Kidney capillary endothelial cell (primary cell): ENCODE data around the gene FGF3.

Experiments used
- DNase-seq: peaks from one replicate; pipeline ENCODE4 v3.0.0-alpha.2; 2018; ENCODE audit warnings: low spot score

Gene FGF3

DNA sequence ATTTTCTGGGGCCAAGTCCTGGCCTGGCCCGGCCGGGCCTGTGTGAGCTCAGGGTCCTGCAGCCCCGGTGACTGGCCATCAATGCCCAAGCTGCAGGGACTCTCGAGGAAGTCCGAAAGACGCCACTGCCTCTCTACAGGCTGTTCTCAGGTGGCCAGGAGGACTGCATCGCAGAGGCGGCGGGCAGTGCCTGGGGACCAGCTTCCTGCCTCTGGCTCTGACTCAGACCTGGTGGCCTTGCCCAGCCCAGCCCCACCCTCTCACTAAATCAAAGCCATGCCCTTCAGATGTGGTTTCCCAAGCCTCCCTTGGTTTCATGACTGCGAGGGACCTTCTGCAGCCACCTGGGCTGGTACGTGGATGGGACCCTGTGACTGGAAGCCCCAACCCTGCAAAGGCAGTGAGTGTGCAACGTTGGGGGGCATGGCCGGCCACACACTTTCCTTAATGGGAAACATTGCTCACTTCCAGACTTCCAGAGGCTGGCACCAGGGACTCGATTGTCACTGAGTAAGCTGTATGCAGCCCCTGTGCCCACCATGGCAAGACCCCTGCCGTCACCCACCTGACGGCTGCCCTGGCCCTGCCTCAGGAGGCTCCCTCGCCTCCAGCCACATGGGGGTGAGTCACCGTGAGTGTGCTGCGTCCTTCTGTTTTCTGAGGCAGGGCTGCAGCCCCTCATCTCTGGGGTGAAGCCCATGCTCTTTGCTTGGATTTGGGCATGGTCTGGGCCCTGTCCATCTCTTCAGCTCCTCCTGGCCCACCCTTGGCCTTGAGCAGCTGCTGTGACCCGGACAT is 6.0 kb upstream of the FGF3 start:
- DNase-seq = no peak

DNA sequence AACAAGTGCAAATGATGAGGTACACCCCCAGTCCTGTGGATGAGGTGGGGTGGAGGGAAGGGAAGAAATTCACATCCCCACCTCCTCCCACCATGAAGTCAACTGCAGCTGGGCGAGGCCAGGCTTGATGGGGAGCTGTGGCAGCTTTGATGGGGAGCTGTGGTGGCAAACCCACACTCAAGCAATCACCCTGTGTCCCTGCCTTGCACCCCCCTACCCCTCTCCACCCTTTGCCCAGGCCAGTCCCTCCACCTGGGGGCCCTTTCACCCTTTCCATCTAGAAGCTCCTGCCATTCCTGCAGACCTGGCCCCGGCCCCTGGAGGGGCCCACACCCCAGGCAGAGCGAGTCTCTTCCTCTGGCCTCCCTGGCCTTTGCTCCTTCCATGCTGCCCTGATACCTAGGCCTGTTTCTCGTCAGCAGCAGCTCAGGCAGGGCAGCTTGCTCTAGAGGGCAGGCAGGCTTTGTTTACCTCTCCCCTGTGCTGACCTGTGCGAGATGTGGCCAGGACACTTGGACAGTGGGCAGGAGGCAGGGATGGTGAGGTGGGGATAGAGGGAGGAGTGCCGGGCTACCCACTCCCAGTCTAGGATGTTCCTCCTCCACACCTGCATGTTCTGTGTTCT is 4.5 kb upstream of the FGF3 start:
- no peak for DNase-seq

DNA sequence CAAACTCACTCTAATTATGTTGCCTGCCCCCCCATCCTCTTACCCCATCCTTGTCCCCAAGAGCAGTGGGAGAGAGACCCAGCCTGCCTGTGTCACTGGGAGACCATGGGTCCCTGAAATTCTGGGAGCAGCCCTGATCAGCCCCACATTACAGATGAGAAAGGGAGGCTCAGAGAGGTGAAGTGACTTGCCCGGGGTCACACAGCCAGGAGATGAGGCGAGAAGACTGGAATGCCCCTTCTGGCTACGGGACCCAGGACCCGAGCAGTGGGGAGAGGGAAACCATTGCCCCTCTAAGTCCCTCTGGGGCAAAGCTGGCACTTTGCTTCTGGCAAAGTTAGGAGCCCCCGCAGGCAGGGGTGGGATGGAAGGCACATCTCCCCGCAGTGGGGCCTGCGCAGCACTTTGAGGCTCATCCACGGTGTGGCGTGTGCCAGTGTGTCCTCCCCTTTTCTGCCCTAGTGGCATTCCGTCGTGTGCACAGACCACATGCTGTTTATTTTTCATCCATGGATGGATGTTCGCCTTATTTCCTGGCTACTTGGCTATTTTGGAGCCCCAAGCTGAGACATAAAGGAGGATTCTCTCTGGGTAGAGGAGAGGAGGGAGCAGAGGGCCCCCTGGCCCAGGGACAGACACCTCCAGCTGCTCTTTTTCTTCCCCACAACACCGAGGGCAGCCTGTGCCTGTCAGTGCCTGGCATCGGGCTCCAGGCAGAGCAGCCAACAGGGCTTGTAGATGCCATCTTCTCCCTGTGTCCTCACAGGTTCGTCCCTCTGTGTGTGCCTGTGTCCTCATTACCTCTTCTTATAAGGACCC is 3.7 kb upstream of the FGF3 start:
- no peak for DNase-seq

DNA sequence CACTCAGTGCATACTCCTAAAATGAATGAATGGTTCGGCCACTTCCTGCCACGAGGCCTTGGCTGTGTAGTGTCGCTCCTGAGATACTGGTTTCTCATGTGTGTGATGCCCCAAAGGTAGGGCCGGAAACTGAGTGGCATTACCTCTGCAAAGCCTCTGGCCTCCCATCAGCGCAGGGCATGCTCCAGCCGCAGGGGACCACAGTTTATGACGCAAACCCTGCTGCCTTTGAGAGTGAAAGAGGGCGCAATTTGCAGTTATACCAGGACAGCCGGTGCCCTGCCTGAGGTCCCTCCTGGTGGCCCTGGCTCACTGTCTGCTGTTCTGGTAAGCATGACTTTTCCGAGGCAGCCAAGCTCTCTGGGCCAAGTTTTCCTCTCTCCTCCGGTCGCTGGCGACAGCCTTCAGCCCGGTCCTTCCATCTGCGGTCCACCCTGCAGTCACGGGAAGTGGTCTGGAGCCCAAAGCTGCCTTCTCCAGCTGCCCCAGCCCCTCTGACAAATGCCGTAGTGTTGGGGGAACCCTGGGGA is 2.4 kb upstream of the FGF3 start:
- DNase-seq = no peak

DNA sequence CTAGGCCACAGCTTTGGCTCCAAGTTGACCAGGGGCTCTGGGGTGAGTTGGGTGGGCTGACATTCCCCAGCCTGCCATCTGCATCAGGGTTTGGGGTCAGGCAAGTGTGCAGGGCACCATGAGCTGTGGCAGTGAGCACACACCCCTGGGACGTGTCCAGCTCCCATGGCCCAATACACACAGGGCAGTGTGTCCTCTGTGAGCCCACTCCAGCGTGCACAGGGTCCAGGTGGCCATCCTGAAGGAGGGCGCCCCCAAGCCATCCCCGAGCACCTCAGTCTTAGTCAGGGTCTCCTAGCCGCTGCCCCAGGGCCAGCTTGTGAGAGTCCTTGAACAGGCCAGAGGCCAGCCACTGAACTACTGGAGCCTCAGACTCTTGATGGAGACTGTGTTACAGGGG is 1.2 kb upstream of the FGF3 start:
- no peak for DNase-seq

DNA sequence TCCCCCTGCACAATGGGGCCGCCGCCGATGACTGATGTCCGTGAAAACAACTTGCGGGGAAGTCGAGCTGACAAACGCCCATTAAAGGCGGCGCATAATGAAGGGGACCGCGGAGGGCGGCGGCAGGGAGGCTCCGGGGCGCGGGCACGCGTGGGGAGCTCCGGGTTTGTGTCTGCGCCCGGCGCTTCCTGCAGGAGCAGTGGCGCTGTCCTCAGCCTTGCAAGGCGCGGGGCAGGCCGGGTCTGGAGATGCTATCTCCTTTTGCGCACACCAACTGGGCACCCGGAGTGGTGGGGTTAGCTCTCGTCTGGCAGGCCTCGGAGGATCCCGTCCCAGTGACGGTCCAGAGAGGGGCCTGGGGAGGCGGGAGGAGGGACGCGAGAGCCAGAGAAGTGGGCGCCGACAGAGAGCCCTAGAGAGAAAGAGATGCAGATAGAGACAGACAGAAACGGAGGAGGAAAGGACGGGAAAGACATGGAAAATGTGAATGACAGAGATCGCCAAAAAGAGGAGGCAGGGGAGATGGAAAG is 390 bp upstream of the FGF3 start:
- DNase-seq = no peak

DNA sequence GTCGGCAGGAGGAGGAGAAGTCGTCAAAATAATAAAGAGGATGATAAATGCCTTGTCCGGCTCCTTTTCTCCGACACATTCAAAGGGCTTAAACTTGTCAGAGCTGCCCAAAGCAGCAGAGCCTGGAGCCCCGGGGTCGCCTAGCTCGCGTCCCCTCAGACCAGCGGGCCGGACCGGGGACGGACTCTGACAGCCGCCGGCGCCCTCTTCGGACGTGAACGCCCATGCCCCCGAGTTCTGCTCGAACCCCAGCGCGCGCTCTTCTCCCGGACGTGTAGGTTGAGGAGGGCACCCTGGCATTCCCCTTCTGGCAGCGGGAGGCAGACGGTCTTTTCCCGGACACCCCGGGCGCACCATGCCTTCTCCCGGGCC is 999 bp downstream of the FGF3 start:
- DNase-seq = no peak

DNA sequence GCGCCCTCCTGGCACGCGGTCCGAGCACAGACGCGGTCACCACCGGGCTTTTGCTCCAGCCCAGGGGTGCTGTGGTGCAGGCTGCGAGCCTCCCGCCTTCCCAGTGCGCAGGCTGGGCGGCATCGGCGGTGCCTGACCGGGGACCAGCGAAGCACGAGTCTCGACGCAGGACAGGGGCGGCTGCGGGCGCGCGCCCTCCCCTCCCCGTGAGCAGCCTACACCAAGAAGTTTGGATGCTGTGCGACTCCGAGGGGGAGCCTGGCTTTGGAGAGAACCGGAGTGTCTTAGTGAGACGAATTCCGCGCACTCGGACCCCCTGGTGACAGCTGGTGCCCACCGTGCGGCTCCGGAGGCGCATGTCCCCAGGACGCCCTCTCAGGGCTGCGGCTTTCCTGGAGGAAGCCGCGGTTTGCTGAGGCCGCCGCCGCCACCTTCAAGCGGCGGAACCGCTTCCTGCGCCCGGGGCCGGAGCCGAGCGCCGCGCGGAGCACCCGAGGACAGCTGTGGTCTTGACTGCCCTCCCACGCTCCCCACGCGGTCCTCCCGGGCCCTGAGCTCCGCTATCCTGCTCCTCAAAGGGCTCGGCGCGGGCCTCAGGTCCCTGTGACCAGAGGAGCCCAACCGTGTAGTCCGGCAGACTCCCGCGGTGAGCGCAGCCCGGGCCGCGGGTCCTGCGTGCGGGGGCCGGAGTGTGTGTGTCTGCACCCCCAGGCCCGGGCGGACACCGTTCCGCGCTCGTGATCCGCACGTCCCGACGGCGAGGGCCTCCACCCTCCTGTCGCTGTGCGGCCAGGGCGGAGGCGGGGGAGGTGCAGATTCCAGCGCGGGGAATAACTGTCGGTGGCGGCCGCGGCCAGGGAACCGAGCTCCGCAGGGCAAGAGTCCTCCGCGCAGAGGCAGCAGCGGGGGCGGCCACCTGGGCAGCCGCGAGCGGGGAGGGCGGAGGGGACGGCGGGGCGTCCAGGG is 1.7 kb downstream of the FGF3 start:
- DNase-seq = peak; percentile 14

DNA sequence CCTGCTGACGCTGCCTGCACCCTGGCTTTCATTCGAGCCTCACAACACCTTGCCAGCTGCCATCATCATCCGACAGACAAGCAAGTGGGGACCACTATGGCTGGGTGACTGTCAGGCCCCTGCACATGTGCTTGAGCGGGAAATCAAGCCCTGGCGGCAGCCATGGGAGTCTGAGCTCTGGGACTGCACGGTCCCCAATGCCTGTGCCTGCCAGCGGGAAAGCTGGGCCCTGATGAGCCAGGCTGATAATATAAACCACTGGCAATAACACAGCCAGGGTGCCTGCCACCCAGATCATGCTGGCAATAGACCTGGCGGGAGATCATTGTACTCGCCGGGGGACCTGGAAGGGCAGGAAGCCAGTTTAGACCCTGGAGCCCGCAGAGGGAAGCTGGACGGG is 2.5 kb downstream of the FGF3 start:
- no peak for DNase-seq

DNA sequence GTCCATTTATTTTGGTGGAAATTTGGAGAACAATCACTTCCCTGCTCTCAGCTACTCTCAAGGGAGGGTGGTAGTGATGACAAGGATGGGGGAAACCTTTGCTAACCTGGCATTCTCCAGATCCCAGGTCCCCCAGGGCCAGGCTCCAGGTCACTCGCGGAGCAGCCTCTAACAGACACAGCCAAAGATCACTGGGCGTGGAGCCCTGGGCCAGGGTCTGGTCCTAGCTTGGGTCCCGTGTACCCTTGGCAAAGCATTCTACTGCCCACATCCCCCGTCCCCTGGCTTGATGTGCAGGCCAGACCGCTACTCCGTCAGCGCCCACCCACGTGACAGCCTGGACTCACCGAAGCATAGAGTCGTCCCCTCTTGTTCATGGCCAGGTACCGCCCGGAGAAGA is 3.2 kb downstream of the FGF3 start:
- DNase-seq = no peak

DNA sequence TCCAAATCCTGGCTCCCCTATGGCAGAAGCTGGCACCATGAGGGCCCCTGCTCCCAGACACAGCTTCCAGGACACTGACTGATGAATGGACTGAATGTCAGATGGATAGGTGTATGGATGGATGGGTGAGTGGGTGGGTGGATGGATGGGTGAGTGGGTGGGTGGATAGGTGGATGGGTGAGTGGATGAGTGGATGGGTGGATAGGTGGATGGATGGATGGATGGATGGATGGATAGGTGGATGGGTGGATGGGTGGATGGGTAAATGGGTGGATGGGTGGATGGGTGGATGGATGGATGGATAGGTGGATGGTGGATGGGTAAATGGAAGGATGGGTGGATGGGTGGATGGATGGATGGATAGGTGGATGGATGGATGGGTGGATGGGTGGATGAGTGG is 4.3 kb downstream of the FGF3 start:
- DNase-seq = no peak

DNA sequence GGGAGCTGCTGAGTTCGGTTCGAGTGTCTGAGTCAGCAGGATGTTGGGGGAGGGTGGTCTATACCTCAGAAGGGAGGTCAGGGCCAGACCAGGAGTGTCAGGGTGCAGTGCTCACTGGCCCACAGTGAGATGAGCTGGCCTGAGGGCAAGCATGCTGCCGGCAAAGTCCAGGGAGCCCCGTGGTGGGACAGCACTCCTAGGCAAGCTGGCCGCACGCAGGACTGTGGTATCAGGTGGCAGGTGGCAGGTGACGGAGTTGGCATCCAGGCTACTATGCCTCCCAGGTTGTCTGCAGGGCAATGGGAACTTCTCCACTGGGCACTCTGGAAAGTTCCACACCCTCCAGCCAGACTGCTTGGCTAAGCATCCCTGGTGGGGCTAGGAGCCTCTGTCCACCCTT is 4.8 kb downstream of the FGF3 start:
- no peak for DNase-seq

DNA sequence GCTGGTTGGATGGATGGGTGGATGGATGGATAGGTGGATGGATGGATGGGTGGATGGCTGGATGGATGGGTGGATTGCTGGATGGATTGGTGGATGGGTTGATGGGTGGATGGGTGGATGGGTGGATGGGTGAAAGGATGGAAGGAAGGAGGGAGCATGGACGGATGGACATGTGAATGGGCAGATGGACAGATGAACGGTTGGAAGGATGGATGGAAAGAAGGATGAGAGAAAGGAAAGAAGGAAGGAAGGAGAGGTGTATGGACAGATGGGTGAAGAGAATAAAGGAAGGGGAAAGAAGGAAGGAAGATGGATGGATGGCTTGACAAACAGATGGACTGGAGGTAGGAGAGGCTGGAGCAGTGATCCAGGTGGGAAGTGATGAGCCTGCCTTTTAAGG is 5.4 kb downstream of the FGF3 start:
- DNase-seq = no peak

DNA sequence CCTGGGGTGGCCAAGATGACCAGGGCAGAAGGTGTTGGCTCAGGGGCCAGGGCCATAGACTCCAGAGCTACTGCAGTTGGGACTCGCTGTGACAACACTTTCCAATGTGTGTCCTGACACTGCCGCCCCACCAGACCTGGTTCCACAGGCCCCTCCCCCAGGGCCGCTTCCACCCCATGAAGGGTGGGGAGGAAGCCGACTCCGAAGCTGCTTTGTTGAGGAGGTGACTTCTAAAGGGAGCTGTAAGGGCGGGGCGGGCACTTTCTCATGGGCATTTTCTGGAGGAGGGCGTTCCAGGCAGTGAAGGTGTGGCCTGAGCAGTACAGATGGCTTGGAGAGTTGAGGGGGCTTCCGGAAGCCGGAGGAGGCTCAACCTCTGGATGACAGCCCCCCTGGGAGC is 6.3 kb downstream of the FGF3 start:
- no peak for DNase-seq

DNA sequence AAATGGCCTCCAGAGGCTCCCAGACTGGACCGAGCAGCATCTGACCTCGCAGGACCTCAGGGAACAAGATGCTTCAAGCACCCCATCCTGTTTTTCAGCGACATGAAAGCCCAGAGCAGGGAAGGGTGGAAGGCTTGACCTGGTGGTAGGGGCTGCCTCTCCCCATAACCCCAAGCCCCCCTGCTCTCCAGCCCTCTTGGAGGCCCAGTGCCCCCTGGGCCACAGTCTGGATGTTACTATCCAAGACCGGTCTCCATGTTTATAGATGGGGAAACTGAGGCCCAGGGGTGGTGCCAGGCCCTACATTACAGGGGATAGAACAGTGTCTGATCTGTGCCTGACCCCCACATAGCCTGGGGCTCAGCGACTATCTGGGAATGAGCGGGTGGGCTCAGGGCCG is 7.0 kb downstream of the FGF3 start:
- DNase-seq = no peak

DNA sequence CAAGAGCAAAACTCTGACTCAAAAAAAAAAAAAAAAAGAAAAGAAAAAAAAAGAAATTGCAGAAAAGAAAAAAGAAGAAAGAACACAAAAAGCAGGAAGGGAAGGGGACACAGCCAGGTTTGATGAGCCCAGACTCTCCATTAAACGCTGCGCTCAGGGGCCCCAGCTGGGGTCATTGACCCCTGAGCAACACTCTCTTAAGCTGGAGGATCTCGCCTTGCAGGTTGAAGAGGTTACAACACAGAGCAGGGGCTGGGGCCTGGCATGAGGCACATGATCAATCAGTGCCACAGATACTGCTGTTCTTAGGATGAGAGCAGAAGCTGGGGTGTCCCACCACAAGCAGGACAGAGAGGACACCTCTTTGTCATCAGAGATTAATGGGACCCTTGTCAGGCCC is 7.8 kb downstream of the FGF3 start:
- no peak for DNase-seq

DNA sequence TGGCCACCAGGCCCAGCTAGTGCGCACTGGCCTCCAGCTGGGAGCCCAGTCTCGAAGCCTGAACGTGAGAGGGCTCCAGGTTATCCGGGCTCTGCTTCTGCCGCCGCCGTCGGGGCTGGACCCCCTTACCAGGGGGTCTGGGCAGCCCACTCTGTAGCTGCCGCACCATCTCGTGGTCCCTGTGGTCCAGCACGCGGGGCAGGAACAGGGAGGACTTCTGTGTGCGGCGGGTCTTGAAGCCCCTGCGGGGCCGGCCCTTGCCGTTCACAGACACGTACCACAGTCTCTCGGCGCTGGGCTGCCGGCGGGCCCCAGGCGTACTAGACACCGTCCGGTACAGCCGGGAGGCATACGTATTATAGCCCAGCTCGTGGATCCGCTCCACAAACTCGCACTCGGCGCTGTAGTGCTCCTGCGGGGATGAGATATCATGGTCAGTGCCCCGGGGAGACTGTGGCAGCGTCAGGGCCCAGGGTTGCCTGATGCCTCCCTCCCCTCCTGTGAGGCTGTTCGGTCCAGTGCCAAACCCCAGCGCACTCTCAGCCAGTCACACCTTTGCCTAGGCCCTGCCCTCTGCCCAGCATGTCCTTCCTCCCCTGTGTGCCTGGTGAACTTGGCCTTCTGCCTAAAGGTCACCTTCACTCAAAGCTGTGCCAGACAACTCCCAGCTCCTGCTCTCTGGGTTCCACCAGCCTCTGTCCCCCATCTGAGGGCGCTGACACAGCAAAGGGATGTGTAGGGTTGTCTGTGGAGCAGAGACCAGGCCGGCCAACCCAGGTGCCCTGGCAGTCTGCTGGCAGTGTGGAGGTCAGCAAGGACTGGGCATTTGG is 8.7 kb downstream of the FGF3 start:
- no peak for DNase-seq

DNA sequence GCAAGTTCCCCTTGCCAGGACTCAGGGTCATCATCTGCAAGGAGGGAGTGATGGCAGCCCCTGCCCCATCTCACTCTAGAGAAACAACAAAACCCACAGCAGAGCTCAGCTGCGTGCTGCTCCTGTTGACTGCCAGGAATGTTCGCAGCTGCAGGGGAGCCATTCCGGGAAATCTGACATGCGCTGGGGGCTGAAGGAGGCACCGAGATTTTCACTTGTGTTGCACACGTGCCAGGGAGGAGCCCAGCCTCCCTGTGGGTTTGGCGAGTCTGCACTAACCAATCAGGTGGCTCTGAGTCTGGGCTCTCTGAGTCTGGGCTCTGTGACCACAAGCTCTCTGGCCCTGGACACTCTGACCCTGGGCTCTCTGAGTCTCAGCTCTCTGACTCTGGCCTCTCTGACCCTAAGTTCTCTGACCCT is 10.5 kb downstream of the FGF3 start:
- no peak for DNase-seq

DNA sequence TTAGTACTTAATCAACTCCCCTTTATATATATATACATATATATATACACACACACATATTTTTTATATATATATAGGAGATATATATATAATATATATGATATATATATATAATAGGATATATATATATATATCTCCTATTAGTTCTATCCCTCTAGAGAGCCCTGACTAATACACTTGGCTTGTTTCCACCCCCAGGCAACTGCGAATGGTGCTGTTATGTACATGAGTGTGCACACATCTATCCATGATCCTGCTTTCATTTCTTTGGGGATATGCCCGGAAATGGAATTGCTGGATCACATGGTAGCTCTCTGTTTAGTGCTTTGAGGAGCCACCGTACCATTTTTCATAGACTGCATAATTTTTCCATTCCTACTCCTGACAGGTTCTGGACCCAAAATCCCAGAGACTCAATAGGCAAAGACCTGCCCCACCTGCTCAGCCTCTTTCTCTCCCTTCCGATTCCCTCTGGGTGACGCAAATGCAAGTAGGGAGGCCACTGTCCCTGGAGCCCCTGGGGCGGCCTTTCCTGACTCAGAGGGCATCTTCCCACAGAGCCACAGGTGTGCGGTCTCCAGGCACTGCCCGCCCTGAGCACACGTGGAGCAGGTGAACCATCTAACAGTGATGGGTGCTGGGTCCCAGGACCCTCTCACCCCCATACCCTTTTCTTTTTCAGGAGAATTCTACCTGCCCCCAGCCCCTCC is 12.0 kb downstream of the FGF3 start:
- DNase-seq = no peak
